HepG2 (cell line): ENCODE results near the gene ANKRD65. TPM values are rescaled to one million over a fixed set of nuclear protein-coding genes. Genes with fewer than 3 reads are reported as not detected.

Source experiments
- ATAC-seq: fragments of 200-7000 bp; cut with Tn5 transposase; 3 replicates; pipeline ENCODE4 v1.9.1; 2020; ENCODE audit warnings: mild to moderate bottlenecking, moderate library complexity
- BruUV-seq: library from RNA; stranded (reverse); fragments of 400-500 nt; replicated peaks from 2 replicates; lab custom pipeline; 2021; lab: Mats Ljungman, UMichigan
- CTCF ChIA-PET: fragments of 300-600 bp; formaldehyde crosslinking; extraction: SDS; loops from one replicate; lab custom pipeline; 2021; ENCODE audit warnings: low total read pairs, inconsistent platforms, low intra/inter-chr PET ratio; lab: Yijun Ruan, JAX
- POLR2A ChIA-PET: fragments of 350-600 bp; sonication (Branson Sonifier 250); formaldehyde crosslinking; loops from one replicate; lab custom pipeline; 2020; ENCODE audit warnings: antibody characterized with exemption, inconsistent platforms; lab: Yijun Ruan, JAX
- DNase-seq: peaks from one replicate; pipeline ENCODE4 v3.0.0-alpha.2; 2015; ENCODE audit warnings: low spot score
- FAIRE-seq: peaks from 3 replicates; lab custom pipeline; 2011; peaks lifted over from hg19 to GRCh38; lab: Jason Lieb, UNC
- H2AFZ ChIP-seq: one replicate; pipeline ENCODE4 v1.6.1; 2011; ENCODE audit warnings: low read length, inconsistent platforms
- H3K27ac ChIP-seq: fragments of 300-600 bp; 3 replicates; pipeline ENCODE4 v1.8.0; 2011; ENCODE audit warnings: mixed run types, mild to moderate bottlenecking, mixed read lengths, low read length, inconsistent platforms; ENCODE audit not compliant: insufficient read depth; ENCODE audit errors: extremely low read length
- H3K27me3 ChIP-seq, 2 experiments: fragments of 200-600 bp in 1 of 2; 2 replicates in 1 of 2; 3 replicates in 1 of 2; pipeline versions ENCODE4 v1.6.0 to v1.8.0; 2011; ENCODE audit warnings: low read length in 2 of 2, mild to moderate bottlenecking in 2 of 2, moderate library complexity in 2 of 2, inconsistent platforms in 1 of 2; ENCODE audit not compliant: insufficient read depth in 2 of 2, control insufficient read depth in 1 of 2
- H3K36me3 ChIP-seq, 2 experiments: fragments of 200-600 bp in 1 of 2; replicated peaks in 1 of 2; 2 replicates in 1 of 2; 3 replicates in 1 of 2; pipeline versions ENCODE4 v1.5.1 to v1.8.0; 2011; ENCODE audit warnings: low read length in 2 of 2, inconsistent platforms in 1 of 2; ENCODE audit not compliant: insufficient read depth in 2 of 2, control insufficient read depth in 1 of 2
- H3K4me1 ChIP-seq: 2 replicates; pipeline ENCODE4 v1.5.1; 2012; ENCODE audit warnings: low read length, inconsistent platforms; ENCODE audit not compliant: insufficient read depth
- H3K4me2 ChIP-seq: 2 replicates; pipeline ENCODE4 v1.6.0; 2011; ENCODE audit warnings: low read depth, low read length, inconsistent platforms
- H3K4me3 ChIP-seq, 3 experiments: fragments of 200-600 bp in 1 of 3; sonication (generic), shearing (Covaris generic) in 1 of 3; replicated peaks in 1 of 3; 2 replicates each; pipeline ENCODE4 v1.5.1; 2011 to 2016; ENCODE audit warnings: low read length in 3 of 3, inconsistent platforms in 2 of 3, low read depth in 2 of 3, mild to moderate bottlenecking in 2 of 3, control low read depth in 1 of 3, mixed read lengths in 1 of 3; ENCODE audit not compliant: insufficient read depth in 1 of 3
- H3K79me2 ChIP-seq: one replicate; pipeline ENCODE4 v1.6.1; 2011; ENCODE audit warnings: low read length, inconsistent platforms; ENCODE audit not compliant: insufficient read depth
- H3K9ac ChIP-seq: 2 replicates; pipeline ENCODE4 v1.6.0; 2011; ENCODE audit warnings: mild to moderate bottlenecking, low read depth, low read length, inconsistent platforms; ENCODE audit not compliant: insufficient read depth
- H3K9me3 ChIP-seq: 2 replicates; pipeline ENCODE4 v1.5.1; 2012; ENCODE audit warnings: mild to moderate bottlenecking, low read length
- H4K20me1 ChIP-seq: 2 replicates; pipeline ENCODE4 v1.6.0; 2011; ENCODE audit warnings: inconsistent platforms, mild to moderate bottlenecking, low read length, moderate library complexity; ENCODE audit not compliant: insufficient read depth
- CBX5 ChIP-seq: sonication (generic); formaldehyde crosslinking; IDR thresholded peaks from 2 replicates; pipeline ENCODE4 v1.4.0; 2020; ENCODE audit warnings: missing genetic modification reagents, borderline replicate concordance
- FOSL1 ChIP-seq: sonication (generic); formaldehyde crosslinking; IDR thresholded peaks from 2 replicates; pipeline ENCODE4 v1.9.0; 2021; ENCODE audit warnings: missing genetic modification reagents, borderline replicate concordance
- GATA4 ChIP-seq: sonication (generic); IDR thresholded peaks from 2 replicates; pipeline ENCODE4 v1.6.1; 2016; ENCODE audit warnings: antibody characterized with exemption, low read depth, borderline replicate concordance
- IKZF1 ChIP-seq: fragments of 450-650 bp; IDR thresholded peaks from 2 replicates; pipeline ENCODE4 v1.7.1; 2016
- ZNF124 ChIP-seq: sonication (generic); formaldehyde crosslinking; IDR thresholded peaks from 2 replicates; pipeline ENCODE4 v1.4.0; 2020; ENCODE audit warnings: missing genetic modification reagents
- ZNF331 ChIP-seq: sonication (generic); formaldehyde crosslinking; IDR thresholded peaks from 2 replicates; pipeline ENCODE4 v1.4.0; 2020; ENCODE audit warnings: missing genetic modification reagents
- ZNF567 ChIP-seq: sonication (generic); formaldehyde crosslinking; IDR thresholded peaks from 2 replicates; pipeline ENCODE4 v1.8.1; 2023; ENCODE audit warnings: mild to moderate bottlenecking, missing genetic modification reagents, borderline replicate concordance
- ZNF589 ChIP-seq: sonication (generic); formaldehyde crosslinking; conservative IDR thresholded peaks from 2 replicates; pipeline ENCODE4 v1.8.0; 2022; ENCODE audit warnings: mild to moderate bottlenecking, moderate library complexity, missing genetic modification reagents
- WGBS: methylation state at CpG from one replicate; pipeline ENCODE4 v1.1.6; 2017; ENCODE audit warnings: low lambda C conversion rate; 5-methylcytosine and 5-hydroxymethylcytosine counted together
- in situ Hi-C: cut with HindIII; loops from 2 replicates; pipeline ENCODE4 v1.10.0; 2017; ENCODE audit warnings: low pct_unique_long_range_greater_than_20kb; ENCODE audit not compliant: extremely low pct_ligation_motif_present
- intact Hi-C: fragments of 100-400 bp; cut with micrococcal nuclease; formaldehyde crosslinking; loops from one replicate; pipeline ENCODE4 v1.10.0; 2022; ENCODE audit not compliant: unreplicated experiment
- polyA plus RNA-seq, 8 experiments: library from polyadenylated mRNA; depleted of rRNA in 3 of 8; stranded (reverse) in 7 of 8; unstranded in 1 of 8; fragments of >200 nt; fragmentation: Illumina TruSeq in 4 of 8; extraction: Trizol in 4 of 8; gene quantifications; 2 replicates each; pipeline versions ENCODE4 v1.2.1 to v1.2.3, GENCODE V29; 2011 to 2016; ENCODE audit warnings: low read depth in 4 of 8, missing spikeins in 1 of 8, mixed read lengths in 1 of 8; ENCODE audit not compliant: insufficient read depth in 1 of 8
- total RNA-seq, 5 experiments: library from RNA; depleted of rRNA; stranded (reverse); fragments of >200 nt; fragmentation: Illumina TruSeq; extraction: Trizol; gene quantifications; 2 replicates each; pipeline ENCODE4 v1.2.3, GENCODE V29; 2016; ENCODE audit warnings: low read depth in 1 of 5
- TF ChIP-seq, protein P1 (sequence below): sonication (generic); formaldehyde crosslinking; IDR thresholded peaks from 2 replicates; pipeline ENCODE4 v1.8.1; 2023; ENCODE audit warnings: missing genetic modification reagents, inconsistent platforms, borderline replicate concordance
- TF ChIP-seq, protein P2 (sequence below): sonication (generic); formaldehyde crosslinking; IDR thresholded peaks from 2 replicates; pipeline ENCODE4 v1.9.0; 2022; ENCODE audit warnings: missing genetic modification reagents, mild to moderate bottlenecking, borderline replicate concordance
- TF ChIP-seq, protein P3 (sequence below): sonication (generic); formaldehyde crosslinking; IDR thresholded peaks from 2 replicates; pipeline ENCODE4 v1.4.0; 2020; ENCODE audit warnings: missing genetic modification reagents
- TF ChIP-seq, protein P4 (sequence below): sonication (generic); formaldehyde crosslinking; IDR thresholded peaks from 2 replicates; pipeline ENCODE4 v1.5.0; 2020; ENCODE audit warnings: mild to moderate bottlenecking, missing genetic modification reagents

Gene ANKRD65
- total and polyA plus RNA-seq, 2 of the 13 experiments (the other 11 are each of a cell fraction or from before 2014, with no cell fraction given) = 12.1 to 30.1 TPM

DNA sequence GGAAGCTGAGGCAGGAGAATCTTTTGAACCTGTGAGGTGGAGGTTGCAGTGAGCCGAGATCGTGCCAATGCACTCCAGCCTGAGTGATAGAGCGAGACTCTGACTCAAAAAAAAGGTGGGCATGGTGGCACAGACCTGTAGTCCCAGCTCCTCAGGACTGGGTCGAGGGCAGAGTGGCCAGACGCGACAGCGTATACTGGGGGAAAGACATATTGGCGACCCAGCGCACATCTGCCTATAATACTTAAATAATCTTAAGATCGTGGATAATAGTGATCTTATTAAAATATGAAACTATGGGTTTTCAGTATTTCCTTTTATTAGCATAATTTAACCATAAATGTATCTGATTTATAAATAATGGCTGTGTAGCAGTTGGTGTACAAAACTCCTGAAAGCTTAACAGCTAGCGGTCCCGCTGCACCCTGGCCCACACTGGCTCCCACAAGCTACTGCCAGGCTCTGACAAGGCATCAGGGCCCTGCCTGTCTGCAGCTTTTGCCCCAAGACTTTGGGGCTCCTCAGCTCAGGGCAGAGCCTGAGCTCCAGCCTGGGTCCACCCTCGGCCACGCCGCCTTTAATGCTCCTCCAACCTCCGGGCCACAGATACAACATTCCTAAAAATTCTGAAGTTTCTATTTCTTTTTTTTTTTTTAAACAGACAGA is 43.4 kb downstream of the ANKRD65 start:
- no TSS peak for BruUV-seq
- Histone ChIP-seq H3K9me3 (no peaks in the 10 kb centered on the region), H2AFZ (no peak overlapping the region), H3K36me3 (peaks cover 0 to 2% of the 10 kb centered on the region in 2 experiments; a peak in 1 of 5 replicates), H4K20me1 (no peaks in the 10 kb centered on the region), H3K4me1 (peaks cover 31% of the 10 kb centered on the region), H3K79me2 (peaks cover 16% of the 10 kb centered on the region), H3K4me3 (no peak overlapping the region), H3K27ac (no peak overlapping the region), H3K4me2 (no peak overlapping the region), H3K9ac (no peak overlapping the region), H3K27me3 (no peaks in the 10 kb centered on the region; a peak in 1 of 5 replicates)
- CTCF ChIA-PET = no interaction called here
- intact Hi-C loops = loop anchor here (2.0 kb wide), 1 partner anchor 21 kb away; the partner anchor contains the start of gene CCNL2
- ATAC-seq = no peak
- 95% methylated on average over 16 of the region's 16 CpGs for WGBS
- in situ Hi-C loops = no loop called here
- POLR2A ChIA-PET = interaction anchor here (2.5 to 3.2 kb wide), 2 partner anchors 22 to 28 kb away, joined by 15 to 32 read pairs; partner anchors contain the start of genes CCNL2 and MRPL20
- FAIRE-seq = no peak
- no peak for DNase-seq
- TF ChIP-seq GATA4 = no peak
- TF ChIP-seq FOSL1 (CRISPR knock-in tag) = no peak
- no peak for TF ChIP-seq ZNF331 (CRISPR knock-in tag)
- TF ChIP-seq, protein P1, sequence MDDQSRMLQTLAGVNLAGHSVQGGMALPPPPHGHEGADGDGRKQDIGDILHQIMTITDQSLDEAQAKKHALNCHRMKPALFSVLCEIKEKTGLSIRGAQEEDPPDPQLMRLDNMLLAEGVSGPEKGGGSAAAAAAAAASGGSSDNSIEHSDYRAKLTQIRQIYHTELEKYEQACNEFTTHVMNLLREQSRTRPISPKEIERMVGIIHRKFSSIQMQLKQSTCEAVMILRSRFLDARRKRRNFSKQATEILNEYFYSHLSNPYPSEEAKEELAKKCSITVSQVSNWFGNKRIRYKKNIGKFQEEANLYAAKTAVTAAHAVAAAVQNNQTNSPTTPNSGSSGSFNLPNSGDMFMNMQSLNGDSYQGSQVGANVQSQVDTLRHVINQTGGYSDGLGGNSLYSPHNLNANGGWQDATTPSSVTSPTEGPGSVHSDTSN (CRISPR knock-in tag) = no peak
- TF ChIP-seq, protein P2, sequence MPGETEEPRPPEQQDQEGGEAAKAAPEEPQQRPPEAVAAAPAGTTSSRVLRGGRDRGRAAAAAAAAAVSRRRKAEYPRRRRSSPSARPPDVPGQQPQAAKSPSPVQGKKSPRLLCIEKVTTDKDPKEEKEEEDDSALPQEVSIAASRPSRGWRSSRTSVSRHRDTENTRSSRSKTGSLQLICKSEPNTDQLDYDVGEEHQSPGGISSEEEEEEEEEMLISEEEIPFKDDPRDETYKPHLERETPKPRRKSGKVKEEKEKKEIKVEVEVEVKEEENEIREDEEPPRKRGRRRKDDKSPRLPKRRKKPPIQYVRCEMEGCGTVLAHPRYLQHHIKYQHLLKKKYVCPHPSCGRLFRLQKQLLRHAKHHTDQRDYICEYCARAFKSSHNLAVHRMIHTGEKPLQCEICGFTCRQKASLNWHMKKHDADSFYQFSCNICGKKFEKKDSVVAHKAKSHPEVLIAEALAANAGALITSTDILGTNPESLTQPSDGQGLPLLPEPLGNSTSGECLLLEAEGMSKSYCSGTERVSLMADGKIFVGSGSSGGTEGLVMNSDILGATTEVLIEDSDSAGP (CRISPR knock-in tag) = no peak
- TF ChIP-seq, protein P3, sequence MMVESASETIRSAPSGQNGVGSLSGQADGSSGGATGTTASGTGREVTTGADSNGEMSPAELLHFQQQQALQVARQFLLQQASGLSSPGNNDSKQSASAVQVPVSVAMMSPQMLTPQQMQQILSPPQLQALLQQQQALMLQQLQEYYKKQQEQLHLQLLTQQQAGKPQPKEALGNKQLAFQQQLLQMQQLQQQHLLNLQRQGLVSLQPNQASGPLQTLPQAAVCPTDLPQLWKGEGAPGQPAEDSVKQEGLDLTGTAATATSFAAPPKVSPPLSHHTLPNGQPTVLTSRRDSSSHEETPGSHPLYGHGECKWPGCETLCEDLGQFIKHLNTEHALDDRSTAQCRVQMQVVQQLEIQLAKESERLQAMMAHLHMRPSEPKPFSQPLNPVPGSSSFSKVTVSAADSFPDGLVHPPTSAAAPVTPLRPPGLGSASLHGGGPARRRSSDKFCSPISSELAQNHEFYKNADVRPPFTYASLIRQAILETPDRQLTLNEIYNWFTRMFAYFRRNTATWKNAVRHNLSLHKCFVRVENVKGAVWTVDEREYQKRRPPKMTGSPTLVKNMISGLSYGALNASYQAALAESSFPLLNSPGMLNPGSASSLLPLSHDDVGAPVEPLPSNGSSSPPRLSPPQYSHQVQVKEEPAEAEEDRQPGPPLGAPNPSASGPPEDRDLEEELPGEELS (CRISPR knock-in tag) = no peak
- no peak for TF ChIP-seq ZNF567
- no peak for TF ChIP-seq IKZF1
- no peak for TF ChIP-seq CBX5 (CRISPR knock-in tag)
- TF ChIP-seq, protein P4, sequence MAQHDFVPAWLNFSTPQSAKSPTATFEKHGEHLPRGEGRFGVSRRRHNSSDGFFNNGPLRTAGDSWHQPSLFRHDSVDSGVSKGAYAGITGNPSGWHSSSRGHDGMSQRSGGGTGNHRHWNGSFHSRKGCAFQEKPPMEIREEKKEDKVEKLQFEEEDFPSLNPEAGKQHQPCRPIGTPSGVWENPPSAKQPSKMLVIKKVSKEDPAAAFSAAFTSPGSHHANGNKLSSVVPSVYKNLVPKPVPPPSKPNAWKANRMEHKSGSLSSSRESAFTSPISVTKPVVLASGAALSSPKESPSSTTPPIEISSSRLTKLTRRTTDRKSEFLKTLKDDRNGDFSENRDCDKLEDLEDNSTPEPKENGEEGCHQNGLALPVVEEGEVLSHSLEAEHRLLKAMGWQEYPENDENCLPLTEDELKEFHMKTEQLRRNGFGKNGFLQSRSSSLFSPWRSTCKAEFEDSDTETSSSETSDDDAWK = no peak
- no peak for TF ChIP-seq ZNF589 (CRISPR knock-in tag)
- TF ChIP-seq ZNF124 = no peak
